ENCODE data around the gene PARD3B.

Gene PARD3B

GRCh38 chr2:205655779-205656456 lies 1110.6 kb downstream of the PARD3B start:
- no peak for DNase-seq (ENCODE audit: low spot score)

GRCh38 chr2:205656461-205656860 lies 1111.2 kb downstream of the PARD3B start:
- DNase-seq (ENCODE audit: low spot score): no peak

- DNase-seq (ENCODE audit: low spot score): no peak
Observed at GRCh38 chr2:205656941-205657340, 1111.7 kb downstream of the PARD3B start.

DNA sequence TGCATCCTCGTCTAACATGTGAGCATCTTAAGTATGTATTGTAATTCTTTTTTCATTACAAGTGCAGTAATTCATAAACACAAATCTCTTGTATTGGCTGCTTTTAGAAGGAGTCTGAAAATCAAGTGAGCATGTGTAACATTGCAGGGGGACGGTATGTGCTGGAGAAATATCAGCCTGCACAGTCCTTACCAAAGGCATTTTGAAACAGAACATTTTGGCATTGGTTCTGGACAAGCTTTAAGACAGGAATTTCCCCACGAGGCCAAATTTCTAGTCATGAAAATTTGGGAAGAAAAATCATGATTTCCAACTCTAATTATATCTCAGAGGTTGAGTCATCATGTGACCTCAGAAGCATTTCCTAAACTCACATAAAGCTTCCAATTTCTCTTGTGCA lies 1112.3 kb downstream of the PARD3B start:
- no peak for DNase-seq (ENCODE audit: low spot score)

DNA sequence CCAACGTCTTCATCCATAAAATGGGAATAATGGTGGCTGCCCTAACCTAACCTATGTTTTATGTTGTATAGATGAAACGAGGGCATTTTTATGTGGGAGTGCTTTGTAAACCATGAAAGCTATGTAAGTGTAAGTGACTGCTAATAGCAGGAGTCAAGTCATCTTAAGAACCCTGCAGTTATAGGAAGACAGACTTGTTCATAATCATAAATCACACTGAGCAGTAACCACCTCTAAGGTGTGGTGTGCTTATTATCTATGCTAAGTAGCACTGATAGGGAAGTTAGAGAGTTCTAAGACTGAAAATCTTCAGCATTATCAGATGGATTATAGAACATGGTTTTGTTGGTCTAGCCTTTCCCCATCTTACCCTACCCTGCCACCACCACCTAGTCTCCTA lies 1112.8 kb downstream of the PARD3B start:
- DNase-seq (ENCODE audit: low spot score): no peak

DNA sequence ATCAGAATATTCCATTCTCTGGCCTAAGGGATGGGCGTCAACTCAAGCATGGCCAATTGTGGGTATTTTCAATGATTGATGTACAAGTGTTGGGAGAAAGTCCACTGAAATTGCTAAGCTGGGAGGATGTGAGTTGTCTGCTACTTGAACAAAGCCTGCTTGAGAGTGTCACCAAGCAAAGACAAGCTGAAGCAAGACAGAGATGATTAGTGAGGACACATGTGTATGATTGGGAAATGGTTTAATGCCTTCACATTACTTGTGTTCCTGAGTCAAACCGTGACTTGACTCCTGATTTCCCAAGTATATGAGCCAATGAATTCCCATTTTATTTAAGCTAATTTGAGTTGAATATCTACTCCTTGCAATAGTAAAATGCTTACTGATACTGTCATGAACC lies 1113.3 kb downstream of the PARD3B start:
- no peak for DNase-seq (ENCODE audit: low spot score)

DNA sequence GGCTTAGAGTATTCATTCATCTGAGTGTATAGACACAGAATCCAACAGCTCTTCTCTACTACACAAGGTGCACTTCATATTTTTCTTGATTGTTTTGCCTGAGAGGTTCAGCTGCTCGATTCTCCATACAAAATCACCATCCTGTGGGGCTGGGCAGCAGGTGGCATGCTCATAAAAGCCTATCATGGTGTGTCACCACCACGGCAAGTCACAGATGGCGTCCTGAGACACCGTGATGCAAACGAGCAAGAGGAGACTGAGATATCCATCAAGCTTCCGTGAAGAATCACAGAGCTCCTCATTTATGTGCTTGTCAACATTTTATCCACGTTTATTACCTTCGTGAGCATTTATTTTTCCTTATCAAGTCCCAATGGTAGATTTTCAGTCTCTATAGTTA lies 1114.6 kb downstream of the PARD3B start:
- DNase-seq (ENCODE audit: low spot score): no peak

DNA sequence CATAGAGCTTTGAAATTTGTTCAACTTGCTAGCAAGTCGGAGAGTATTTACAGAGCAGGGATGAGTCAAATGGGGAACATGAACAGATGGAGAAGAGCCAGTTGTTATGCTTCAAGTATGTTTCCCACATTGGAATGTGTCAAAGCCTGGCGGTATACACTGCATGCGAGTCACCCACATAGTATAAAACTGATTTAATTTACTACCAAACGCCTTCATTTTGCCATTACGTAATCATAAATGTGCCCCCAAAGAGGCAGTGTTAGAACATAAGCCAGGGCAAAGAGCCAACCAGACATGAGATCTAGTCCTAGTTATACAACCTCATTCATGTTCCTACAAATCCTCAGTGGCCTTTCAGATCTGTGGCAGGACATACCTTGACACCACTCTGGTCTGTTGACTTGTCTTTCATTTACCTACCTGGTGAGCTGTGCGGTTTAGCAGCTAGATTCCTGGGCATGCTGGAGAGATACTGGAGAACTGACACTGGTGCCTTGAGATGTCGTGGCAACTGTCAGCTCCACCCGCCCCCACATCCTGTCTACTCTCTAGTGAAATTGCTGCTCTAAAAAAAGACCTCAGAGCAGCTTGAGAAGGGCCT lies 1115.3 kb downstream of the PARD3B start:
- no peak for DNase-seq (ENCODE audit: low spot score)

DNA sequence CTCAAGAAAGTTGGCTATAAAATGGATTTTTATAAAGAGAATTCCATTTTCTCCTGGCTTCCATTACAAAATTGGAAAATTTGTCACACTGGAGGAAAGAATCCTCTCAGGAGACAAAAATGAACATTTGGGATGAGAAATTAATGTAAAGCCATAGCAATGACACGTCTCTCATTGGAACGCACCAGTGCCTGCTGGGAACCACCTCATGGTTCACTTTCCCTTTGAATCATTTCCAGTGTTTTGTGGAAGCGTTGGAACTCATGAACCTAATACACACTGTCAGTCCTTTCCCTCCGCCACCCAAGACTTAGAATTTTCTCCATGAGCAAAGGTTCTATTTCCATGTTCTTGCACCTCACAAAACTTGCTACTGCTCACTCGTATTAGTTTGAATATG lies 1116.0 kb downstream of the PARD3B start:
- no peak for DNase-seq (ENCODE audit: low spot score)

DNA sequence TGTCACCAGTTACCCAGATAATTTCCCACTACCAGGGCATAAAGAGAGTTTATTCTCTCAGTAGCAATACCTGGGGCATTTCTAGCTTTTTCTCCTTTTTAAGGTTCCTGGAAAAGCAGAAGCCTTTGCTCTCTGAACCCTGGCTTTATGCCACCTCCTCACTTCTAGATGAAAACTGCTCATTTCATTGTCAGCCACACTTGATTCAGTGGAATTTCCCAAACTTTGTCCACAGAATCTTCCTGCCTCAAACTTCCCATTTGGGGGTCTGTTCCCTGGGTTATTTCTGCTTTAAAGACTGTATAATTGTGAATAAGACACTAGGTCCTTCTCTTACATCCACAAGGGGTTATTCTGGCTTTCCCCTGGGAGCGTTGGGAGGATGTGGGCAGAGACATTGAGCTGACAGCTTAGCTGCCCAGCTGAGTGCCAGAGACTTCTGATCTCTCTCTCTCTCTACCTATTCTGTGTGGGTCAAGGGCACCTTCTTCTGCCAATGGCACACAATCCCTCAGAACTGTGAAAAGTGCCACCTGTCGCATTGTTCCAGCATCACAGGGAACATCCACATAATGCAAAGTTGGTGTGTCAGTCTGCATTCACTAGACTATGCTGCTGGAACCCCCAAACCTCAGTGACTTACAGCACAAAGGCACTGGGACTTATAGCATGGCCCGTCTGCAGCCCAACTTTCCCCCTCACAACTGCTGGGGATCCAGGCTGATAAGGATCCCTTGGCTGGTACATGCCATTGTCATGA lies 1117.1 kb downstream of the PARD3B start:
- DNase-seq (ENCODE audit: low spot score): no peak

DNA sequence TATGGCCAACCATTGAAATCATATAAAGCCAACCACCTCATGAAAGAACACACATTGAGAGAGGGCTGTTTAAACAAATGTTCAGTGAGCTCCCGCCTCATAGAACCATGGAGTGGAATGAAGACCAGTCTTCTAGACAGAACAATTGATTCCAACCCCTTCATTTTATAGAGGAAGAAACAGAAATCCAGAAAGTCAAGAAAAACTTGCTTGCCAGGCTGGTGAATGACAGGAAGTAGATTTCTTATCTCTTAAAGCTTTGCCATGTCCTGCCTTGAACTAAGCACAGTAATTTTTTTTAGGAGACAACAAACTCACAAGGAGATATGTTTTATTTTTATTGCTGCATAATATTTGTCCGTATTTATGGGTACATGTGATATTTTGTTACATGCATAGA lies 1120.5 kb downstream of the PARD3B start:
- no peak for DNase-seq (ENCODE audit: low spot score)
